ENCODE data around the gene STARD7.
"Not testable (repeated sequence)": the region's sequence is repeated elsewhere in the genome, so short reads cannot be mapped to it uniquely, and the experiment has no call there.

The STARD7 gene

GRCh38 chr2:96208143-96209010 lies at the start of gene STARD7:
Gene STARD7, minus strand, starts transcription at chr2:96208827. Its CDS starts 393 bp downstream, at chr2:96208434.
- peaks cover 50% of the 10 kb centered on the region for H3K4me1 ChIP-seq (ENCODE audit: insufficient read depth, low read length)
- H3K27me3 ChIP-seq (ENCODE audit: control insufficient read depth in 1 of 2, insufficient read depth in 2 of 2, low read length in 2 of 2), result no peaks in the 10 kb centered on the region
- peak within 1 kb of the TSS; percentile 62 to 76 for H3K4me3 ChIP-seq (ENCODE audit: low read depth in 1 of 2, low read length in 2 of 2)
- H3K9me3 ChIP-seq (ENCODE audit: low read length), result no peaks in the 10 kb centered on the region
- no peaks in the 10 kb centered on the region for H3K36me3 ChIP-seq (ENCODE audit: insufficient read depth, low read length)
- H3K9ac ChIP-seq (ENCODE audit: low read length), result peak within 1 kb of the TSS; percentile 63
- peak within 1 kb of the TSS; percentile 93 for H3K27ac ChIP-seq (ENCODE audit: low read depth, low read length)

DNA sequence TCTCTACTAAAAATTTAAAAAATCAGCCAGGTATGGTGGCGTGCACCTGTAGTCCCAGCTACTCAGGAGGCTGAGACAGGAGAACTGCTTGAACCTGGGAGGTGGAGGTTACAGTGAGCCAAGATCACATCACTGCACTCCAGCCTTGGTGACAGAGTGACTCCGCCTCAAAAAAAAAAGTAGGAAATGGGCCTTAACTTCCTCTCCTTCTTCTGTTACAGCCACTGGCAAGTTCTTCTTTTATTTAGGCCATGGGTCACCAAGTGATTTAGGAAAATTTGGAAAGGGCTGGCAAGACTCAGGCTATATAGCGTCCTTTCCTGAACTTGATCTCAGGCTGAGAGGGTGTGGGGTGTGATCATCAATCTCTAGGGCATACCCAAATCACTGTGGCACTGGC lies 49.1 kb upstream of the STARD7 start:
- H3K27me3 ChIP-seq (ENCODE audit: control insufficient read depth in 1 of 2, insufficient read depth in 2 of 2, low read length in 2 of 2); H3K9ac ChIP-seq (ENCODE audit: low read length); H3K4me3 ChIP-seq (ENCODE audit: low read depth in 1 of 2, low read length in 2 of 2); H3K9me3 ChIP-seq (ENCODE audit: low read length); H3K27ac ChIP-seq (ENCODE audit: low read depth, low read length): not testable (repeated sequence)
- peaks cover 53% of the 10 kb centered on the region for H3K36me3 ChIP-seq (ENCODE audit: insufficient read depth, low read length)
- peaks cover 47% of the 10 kb centered on the region for H3K4me1 ChIP-seq (ENCODE audit: insufficient read depth, low read length)

DNA sequence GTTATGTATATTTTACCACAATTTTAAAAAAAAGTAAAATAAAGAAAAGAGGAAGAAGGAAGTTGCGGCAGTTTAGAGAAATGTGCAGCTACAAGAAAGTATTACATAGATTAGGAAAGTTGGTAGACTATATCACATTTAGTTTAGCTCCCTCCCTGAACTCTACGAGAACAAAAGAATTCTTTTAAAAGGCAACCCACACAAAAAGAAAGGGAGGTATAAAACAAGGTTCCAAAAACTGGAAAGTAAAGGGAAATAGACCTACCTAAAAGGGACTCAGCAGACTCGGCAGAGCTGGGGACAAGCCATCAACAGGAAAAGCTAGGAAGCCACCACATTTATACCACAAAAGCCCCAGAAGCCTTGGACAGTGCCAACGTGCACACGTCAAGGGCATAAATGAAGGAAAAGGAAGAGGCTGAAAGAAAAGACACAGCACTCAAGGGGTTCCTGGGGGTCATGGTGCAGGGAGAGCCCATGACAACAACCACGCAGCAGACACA lies 48.0 kb upstream of the STARD7 start:
- Histone ChIP-seq H3K4me1 (ENCODE audit: insufficient read depth, low read length) (peaks cover 43% of the 10 kb centered on the region), H3K9ac (ENCODE audit: low read length) (no peak overlapping the region), H3K36me3 (ENCODE audit: insufficient read depth, low read length) (peaks cover 62% of the 10 kb centered on the region), H3K9me3 (ENCODE audit: low read length) (no peaks in the 10 kb centered on the region), H3K27ac (ENCODE audit: low read depth, low read length) (no peak overlapping the region), H3K4me3 (ENCODE audit: low read depth in 1 of 2, low read length in 2 of 2) (no peak overlapping the region), H3K27me3 (ENCODE audit: control insufficient read depth in 1 of 2, insufficient read depth in 2 of 2, low read length in 2 of 2) (no peaks in the 10 kb centered on the region)

GRCh38 chr2:96254571-96254970 lies 45.9 kb upstream of the STARD7 start:
- no peak overlapping the region for H3K27ac ChIP-seq (ENCODE audit: low read depth, low read length)
- no peaks in the 10 kb centered on the region for H3K27me3 ChIP-seq (ENCODE audit: control insufficient read depth in 1 of 2, insufficient read depth in 2 of 2, low read length in 2 of 2)
- H3K9ac ChIP-seq (ENCODE audit: low read length), result no peak overlapping the region
- peaks cover 58% of the 10 kb centered on the region for H3K36me3 ChIP-seq (ENCODE audit: insufficient read depth, low read length)
- peaks cover 27% of the 10 kb centered on the region for H3K4me1 ChIP-seq (ENCODE audit: insufficient read depth, low read length)
- no peaks in the 10 kb centered on the region for H3K9me3 ChIP-seq (ENCODE audit: low read length)
- H3K4me3 ChIP-seq (ENCODE audit: low read depth in 1 of 2, low read length in 2 of 2), result no peak overlapping the region

DNA sequence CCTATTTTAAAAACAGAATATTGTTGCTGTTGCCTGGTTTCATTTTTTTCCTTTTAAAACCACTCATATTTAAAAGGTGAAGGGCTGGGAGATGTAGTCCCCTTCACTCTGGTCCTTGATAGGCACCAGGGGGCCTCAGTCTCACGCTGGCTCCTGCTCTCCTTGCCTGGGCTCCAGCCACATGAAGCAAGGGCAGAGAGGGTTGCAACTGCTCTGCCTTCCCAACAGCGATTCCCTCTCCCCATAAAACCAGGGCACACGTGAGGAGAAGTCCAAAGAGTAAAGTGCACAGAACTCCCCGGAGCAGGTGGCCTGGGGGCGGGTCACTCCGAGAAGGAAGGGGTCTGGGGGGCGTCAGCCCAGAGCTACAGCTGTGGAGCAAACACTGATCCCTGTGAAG lies 44.4 kb upstream of the STARD7 start:
- peaks cover 46% of the 10 kb centered on the region for H3K36me3 ChIP-seq (ENCODE audit: insufficient read depth, low read length)
- no peaks in the 10 kb centered on the region for H3K9me3 ChIP-seq (ENCODE audit: low read length)
- no peak overlapping the region for H3K4me3 ChIP-seq (ENCODE audit: low read depth in 1 of 2, low read length in 2 of 2)
- no peaks in the 10 kb centered on the region for H3K27me3 ChIP-seq (ENCODE audit: control insufficient read depth in 1 of 2, insufficient read depth in 2 of 2, low read length in 2 of 2)
- H3K9ac ChIP-seq (ENCODE audit: low read length), result no peak overlapping the region
- H3K27ac ChIP-seq (ENCODE audit: low read depth, low read length), result no peak overlapping the region
- H3K4me1 ChIP-seq (ENCODE audit: insufficient read depth, low read length), result peaks cover 11% of the 10 kb centered on the region

- no peak overlapping the region for H3K4me3 ChIP-seq (ENCODE audit: low read depth in 1 of 2, low read length in 2 of 2)
- no peak overlapping the region for H3K27ac ChIP-seq (ENCODE audit: low read depth, low read length)
- peaks cover 10% of the 10 kb centered on the region for H3K4me1 ChIP-seq (ENCODE audit: insufficient read depth, low read length)
- no peaks in the 10 kb centered on the region for H3K9me3 ChIP-seq (ENCODE audit: low read length)
- no peak overlapping the region for H3K9ac ChIP-seq (ENCODE audit: low read length)
- H3K36me3 ChIP-seq (ENCODE audit: insufficient read depth, low read length), result peaks cover 46% of the 10 kb centered on the region
- no peaks in the 10 kb centered on the region for H3K27me3 ChIP-seq (ENCODE audit: control insufficient read depth in 1 of 2, insufficient read depth in 2 of 2, low read length in 2 of 2)
Observed at GRCh38 chr2:96252526-96252925, 43.9 kb upstream of the STARD7 start.

DNA sequence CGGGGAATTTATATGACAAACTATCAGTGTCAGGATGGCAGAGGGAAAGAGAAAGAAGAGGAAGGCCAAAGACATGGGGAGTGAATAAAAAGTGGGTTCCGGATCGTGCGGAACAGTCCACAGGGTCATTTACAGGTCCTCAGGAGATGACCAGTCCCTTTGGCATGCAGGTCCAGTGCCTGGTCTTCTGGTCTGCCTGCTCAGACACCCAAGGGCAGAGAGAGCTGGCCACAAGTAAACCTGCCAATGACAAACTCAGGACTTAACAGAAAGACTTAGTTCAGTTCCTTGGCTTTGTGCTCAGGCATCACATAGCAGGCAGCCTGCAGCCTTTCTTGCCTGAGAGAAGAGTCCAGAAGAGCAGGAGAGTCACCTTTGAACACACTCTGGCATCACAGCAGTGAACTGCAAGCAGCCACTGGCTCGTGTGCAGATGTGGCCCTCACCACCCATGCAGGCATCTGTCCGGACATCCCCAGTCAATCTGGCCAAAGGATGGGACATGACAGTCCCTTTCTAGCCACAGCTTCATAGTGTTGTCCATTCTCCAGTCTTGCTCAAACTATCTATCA lies 43.2 kb upstream of the STARD7 start:
- Histone ChIP-seq H3K36me3 (ENCODE audit: insufficient read depth, low read length) (peaks cover 46% of the 10 kb centered on the region), H3K9me3 (ENCODE audit: low read length) (no peaks in the 10 kb centered on the region), H3K27ac (ENCODE audit: low read depth, low read length) (no peak overlapping the region), H3K4me1 (ENCODE audit: insufficient read depth, low read length) (peaks cover 10% of the 10 kb centered on the region), H3K27me3 (ENCODE audit: control insufficient read depth in 1 of 2, insufficient read depth in 2 of 2, low read length in 2 of 2) (no peaks in the 10 kb centered on the region), H3K9ac (ENCODE audit: low read length) (no peak overlapping the region), H3K4me3 (ENCODE audit: low read depth in 1 of 2, low read length in 2 of 2) (no peak overlapping the region)

DNA sequence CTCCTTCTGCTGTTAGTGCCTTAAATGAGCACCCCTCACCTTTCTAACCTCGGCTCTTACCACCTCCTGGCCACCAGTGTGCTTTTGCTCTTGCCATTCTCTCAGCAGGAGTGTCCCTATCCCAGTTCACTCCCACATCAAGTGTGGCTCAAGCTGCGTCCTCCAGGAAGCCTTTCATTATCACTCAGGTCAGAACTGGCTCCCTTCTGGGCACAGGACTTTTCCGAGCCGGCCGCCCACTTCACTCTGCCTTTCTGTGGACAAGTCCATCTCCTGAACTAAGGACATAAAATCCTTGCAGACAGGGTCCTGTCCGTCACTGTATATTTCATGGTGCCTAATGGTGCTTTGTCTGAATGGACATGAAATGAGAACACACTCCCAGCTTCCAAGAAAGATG lies 41.6 kb upstream of the STARD7 start:
- H3K4me1 ChIP-seq (ENCODE audit: insufficient read depth, low read length), result peaks cover 9% of the 10 kb centered on the region
- no peak overlapping the region for H3K4me3 ChIP-seq (ENCODE audit: low read depth in 1 of 2, low read length in 2 of 2)
- H3K27me3 ChIP-seq (ENCODE audit: control insufficient read depth in 1 of 2, insufficient read depth in 2 of 2, low read length in 2 of 2), result no peaks in the 10 kb centered on the region
- H3K9ac ChIP-seq (ENCODE audit: low read length), result no peak overlapping the region
- H3K36me3 ChIP-seq (ENCODE audit: insufficient read depth, low read length), result peaks cover 39% of the 10 kb centered on the region
- no peak overlapping the region for H3K27ac ChIP-seq (ENCODE audit: low read depth, low read length)
- H3K9me3 ChIP-seq (ENCODE audit: low read length), result no peaks in the 10 kb centered on the region

- H3K27ac ChIP-seq (ENCODE audit: low read depth, low read length), result no peak overlapping the region
- H3K9ac ChIP-seq (ENCODE audit: low read length), result no peak overlapping the region
- H3K4me3 ChIP-seq (ENCODE audit: low read depth in 1 of 2, low read length in 2 of 2), result no peak overlapping the region
- peaks cover 33% of the 10 kb centered on the region for H3K36me3 ChIP-seq (ENCODE audit: insufficient read depth, low read length)
- H3K4me1 ChIP-seq (ENCODE audit: insufficient read depth, low read length), result peaks cover 4% of the 10 kb centered on the region
- no peaks in the 10 kb centered on the region for H3K9me3 ChIP-seq (ENCODE audit: low read length)
- no peaks in the 10 kb centered on the region for H3K27me3 ChIP-seq (ENCODE audit: control insufficient read depth in 1 of 2, insufficient read depth in 2 of 2, low read length in 2 of 2)
Observed at GRCh38 chr2:96249654-96250053, 41.0 kb upstream of the STARD7 start.

- H3K9me3 ChIP-seq (ENCODE audit: low read length), result no peaks in the 10 kb centered on the region
- H3K27me3 ChIP-seq (ENCODE audit: control insufficient read depth in 1 of 2, insufficient read depth in 2 of 2, low read length in 2 of 2), result no peaks in the 10 kb centered on the region
- no peak overlapping the region for H3K27ac ChIP-seq (ENCODE audit: low read depth, low read length)
- no peak overlapping the region for H3K9ac ChIP-seq (ENCODE audit: low read length)
- peaks cover 4% of the 10 kb centered on the region for H3K4me1 ChIP-seq (ENCODE audit: insufficient read depth, low read length)
- H3K4me3 ChIP-seq (ENCODE audit: low read depth in 1 of 2, low read length in 2 of 2), result no peak overlapping the region
- peaks cover 23% of the 10 kb centered on the region for H3K36me3 ChIP-seq (ENCODE audit: insufficient read depth, low read length)
Observed at GRCh38 chr2:96248624-96249023, 40.0 kb upstream of the STARD7 start.

GRCh38 chr2:96247896-96248295 lies 39.3 kb upstream of the STARD7 start:
- H3K9ac ChIP-seq (ENCODE audit: low read length), result no peak overlapping the region
- no peaks in the 10 kb centered on the region for H3K9me3 ChIP-seq (ENCODE audit: low read length)
- no peaks in the 10 kb centered on the region for H3K27me3 ChIP-seq (ENCODE audit: control insufficient read depth in 1 of 2, insufficient read depth in 2 of 2, low read length in 2 of 2)
- peaks cover 4% of the 10 kb centered on the region for H3K4me1 ChIP-seq (ENCODE audit: insufficient read depth, low read length)
- no peak overlapping the region for H3K4me3 ChIP-seq (ENCODE audit: low read depth in 1 of 2, low read length in 2 of 2)
- H3K36me3 ChIP-seq (ENCODE audit: insufficient read depth, low read length), result peaks cover 16% of the 10 kb centered on the region
- no peak overlapping the region for H3K27ac ChIP-seq (ENCODE audit: low read depth, low read length)
